ENCODE results near the gene RAB1B.

GRCh38 chr11:66247801-66248200 lies 20.6 kb upstream of the RAB1B start:
- TF ChIP-seq CTCF (conservative IDR thresholded peaks at IDR 0.05; ENCODE audit: low read depth, low read length): no peak
- TF ChIP-seq EZH2 (IDR thresholded peaks at IDR 0.05; ENCODE audit: low read length, unreplicated experiment): no peak

Measured in PC-3 (cell line).